GM12878 (cell line): Measurements from ENCODE around the gene NKAP.

Experiments
- CHD2 ChIP-seq: IDR thresholded peaks from 2 replicates; pipeline ENCODE4 v1.6.1; 2011; ENCODE audit warnings: low read depth, low read length, improper control_type of control experiment, borderline replicate concordance
- SREBF2 ChIP-seq: IDR thresholded peaks from 2 replicates; pipeline ENCODE4 v1.6.1; 2012; ENCODE audit warnings: mild to moderate bottlenecking, low read length
- TF ChIP-seq, protein P1 (sequence below): IDR thresholded peaks from 2 replicates; pipeline ENCODE4 v1.6.1; 2011; ENCODE audit warnings: borderline replicate concordance, low read depth, mild to moderate bottlenecking, moderate library complexity, low read length; ENCODE audit not compliant: insufficient read depth, poor library complexity, severe bottlenecking
- TF ChIP-seq, protein P2 (sequence below), 3 experiments: IDR thresholded peaks in 2 of 3; conservative IDR thresholded peaks in 1 of 3; 2 replicates each; pipeline ENCODE4 v1.5.1; 2011; ENCODE audit warnings: low read depth in 3 of 3, low read length in 3 of 3, mild to moderate bottlenecking in 3 of 3, control low read depth in 2 of 3, moderate library complexity in 2 of 3, inconsistent platforms in 1 of 3, mixed read lengths in 1 of 3; ENCODE audit not compliant: control insufficient read depth in 2 of 3, insufficient read depth in 1 of 3; ENCODE audit errors: extremely low read depth in 1 of 3

GRCh38 chrX:119983494-119983893 is 39.9 kb upstream of the NKAP start:
- TF ChIP-seq, protein P1, sequence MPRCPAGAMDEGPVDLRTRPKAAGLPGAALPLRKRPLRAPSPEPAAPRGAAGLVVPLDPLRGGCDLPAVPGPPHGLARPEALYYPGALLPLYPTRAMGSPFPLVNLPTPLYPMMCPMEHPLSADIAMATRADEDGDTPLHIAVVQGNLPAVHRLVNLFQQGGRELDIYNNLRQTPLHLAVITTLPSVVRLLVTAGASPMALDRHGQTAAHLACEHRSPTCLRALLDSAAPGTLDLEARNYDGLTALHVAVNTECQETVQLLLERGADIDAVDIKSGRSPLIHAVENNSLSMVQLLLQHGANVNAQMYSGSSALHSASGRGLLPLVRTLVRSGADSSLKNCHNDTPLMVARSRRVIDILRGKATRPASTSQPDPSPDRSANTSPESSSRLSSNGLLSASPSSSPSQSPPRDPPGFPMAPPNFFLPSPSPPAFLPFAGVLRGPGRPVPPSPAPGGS: no peak
- TF ChIP-seq, protein P2, sequence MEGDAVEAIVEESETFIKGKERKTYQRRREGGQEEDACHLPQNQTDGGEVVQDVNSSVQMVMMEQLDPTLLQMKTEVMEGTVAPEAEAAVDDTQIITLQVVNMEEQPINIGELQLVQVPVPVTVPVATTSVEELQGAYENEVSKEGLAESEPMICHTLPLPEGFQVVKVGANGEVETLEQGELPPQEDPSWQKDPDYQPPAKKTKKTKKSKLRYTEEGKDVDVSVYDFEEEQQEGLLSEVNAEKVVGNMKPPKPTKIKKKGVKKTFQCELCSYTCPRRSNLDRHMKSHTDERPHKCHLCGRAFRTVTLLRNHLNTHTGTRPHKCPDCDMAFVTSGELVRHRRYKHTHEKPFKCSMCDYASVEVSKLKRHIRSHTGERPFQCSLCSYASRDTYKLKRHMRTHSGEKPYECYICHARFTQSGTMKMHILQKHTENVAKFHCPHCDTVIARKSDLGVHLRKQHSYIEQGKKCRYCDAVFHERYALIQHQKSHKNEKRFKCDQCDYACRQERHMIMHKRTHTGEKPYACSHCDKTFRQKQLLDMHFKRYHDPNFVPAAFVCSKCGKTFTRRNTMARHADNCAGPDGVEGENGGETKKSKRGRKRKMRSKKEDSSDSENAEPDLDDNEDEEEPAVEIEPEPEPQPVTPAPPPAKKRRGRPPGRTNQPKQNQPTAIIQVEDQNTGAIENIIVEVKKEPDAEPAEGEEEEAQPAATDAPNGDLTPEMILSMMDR (IDR thresholded peaks at IDR 0.05 in 2 of 3, conservative IDR thresholded peaks at IDR 0.05 in 1 of 3; ENCODE audit: control insufficient read depth in 2 of 3, extremely low read depth in 1 of 3, insufficient read depth in 1 of 3, low read depth in 3 of 3, low read length in 3 of 3): no peak
- TF ChIP-seq SREBF2: no peak
- TF ChIP-seq CHD2: no peak
